ENCODE data around the gene SOX1. TPM values are rescaled to one million over a fixed set of nuclear protein-coding genes. Genes with fewer than 3 reads are reported as not detected.

The SOX1 gene
- total and polyA plus RNA-seq, 2 donors (not counting 1 experiment from before 2014, with no cell fraction given) = not detected

GRCh38 chr13:112118451-112119064, 51.6 kb downstream of the SOX1 start:
- no peak overlapping the region for H2AFZ ChIP-seq (ENCODE audit: insufficient read depth, low read depth, low read length, poor library complexity, severe bottlenecking)
- no peak for DNase-seq
- H3K36me3 ChIP-seq (replicated peaks in 1 of 2; ENCODE audit: control extremely low read depth in 1 of 2, control insufficient read depth in 1 of 2, extremely low read depth in 1 of 2, insufficient read depth in 2 of 2, low read length in 1 of 2) = no peaks in the 10 kb centered on the region
- no peaks in the 10 kb centered on the region for H3K9me3 Mint-ChIP-seq (ENCODE audit: insufficient read depth)
- no peaks in the 10 kb centered on the region for H4K20me1 ChIP-seq (ENCODE audit: control insufficient read depth, insufficient read depth, low read length, poor library complexity, severe bottlenecking)
- no peaks in the 10 kb centered on the region for H3K79me2 ChIP-seq (ENCODE audit: control insufficient read depth, insufficient read depth, low read length)
- H3K4me1 ChIP-seq (ENCODE audit: control insufficient read depth in 2 of 2, insufficient read depth in 2 of 2, low read length in 2 of 2) = no peaks in the 10 kb centered on the region
- no peak for TF ChIP-seq CTCF (IDR thresholded peaks at IDR 0.05)
- TF ChIP-seq EZH2 (IDR thresholded peaks at IDR 0.05; ENCODE audit: borderline replicate concordance, insufficient read depth, low read depth, low read length, poor library complexity, severe bottlenecking) = no peak
- H3K27me3 ChIP-seq (replicated peaks in 1 of 4; ENCODE audit: control extremely low read depth in 1 of 4, control insufficient read depth in 3 of 4, insufficient read depth in 4 of 4, low read length in 3 of 4) = no peaks in the 10 kb centered on the region
- no peak for ATAC-seq (ENCODE audit: low read depth)
- peaks cover 13% of the 10 kb centered on the region for H3K27me3 Mint-ChIP-seq
- H3K9me3 ChIP-seq (ENCODE audit: control extremely low read depth in 1 of 3, control insufficient read depth in 2 of 3, insufficient read depth in 1 of 3, low read length in 2 of 3) = peaks cover 0 to 16% (median 0%) of the 10 kb centered on the region in 3 donors
- intact Hi-C loops (cut with micrococcal nuclease) = no loop called here
- no peak overlapping the region for H3K4me3 ChIP-seq (ENCODE audit: control extremely low read depth in 1 of 5, extremely low read depth in 1 of 5, insufficient read depth in 1 of 5, low read depth in 2 of 5, low read length in 4 of 5)
- WGBS (ENCODE audit: insufficient coverage) = 82% methylated on average over 21 of the region's 23 CpGs
- no peaks in the 10 kb centered on the region for H3K4me1 Mint-ChIP-seq
- no peak overlapping the region for H3K4me3 Mint-ChIP-seq
- H3K27ac Mint-ChIP-seq = no peak overlapping the region
- CTCF ChIA-PET = no interaction called here
- H3K9ac ChIP-seq (ENCODE audit: low read length) = no peak overlapping the region
- POLR2A ChIA-PET = no interaction called here
- no peak overlapping the region for H3K27ac ChIP-seq (ENCODE audit: low read length in 2 of 2)
- no peak overlapping the region for H3K4me2 ChIP-seq (replicated peaks; ENCODE audit: low read depth, low read length, poor library complexity, severe bottlenecking)

GRCh38 chr13:112119192-112120030, 52.5 kb downstream of the SOX1 start:
- Histone ChIP-seq H4K20me1 (ENCODE audit: control insufficient read depth, insufficient read depth, low read length, poor library complexity, severe bottlenecking) (no peaks in the 10 kb centered on the region), H3K27me3 (replicated peaks in 1 of 4; ENCODE audit: control extremely low read depth in 1 of 4, control insufficient read depth in 3 of 4, insufficient read depth in 4 of 4, low read length in 3 of 4) (no peaks in the 10 kb centered on the region), H3K36me3 (replicated peaks in 1 of 2; ENCODE audit: control extremely low read depth in 1 of 2, control insufficient read depth in 1 of 2, extremely low read depth in 1 of 2, insufficient read depth in 2 of 2, low read length in 1 of 2) (no peaks in the 10 kb centered on the region), H3K4me2 (replicated peaks; ENCODE audit: low read depth, low read length, poor library complexity, severe bottlenecking) (no peak overlapping the region), H2AFZ (ENCODE audit: insufficient read depth, low read depth, low read length, poor library complexity, severe bottlenecking) (no peak overlapping the region), H3K4me3 (ENCODE audit: control extremely low read depth in 1 of 5, extremely low read depth in 1 of 5, insufficient read depth in 1 of 5, low read depth in 2 of 5, low read length in 4 of 5) (no peak overlapping the region), H3K4me1 (ENCODE audit: control insufficient read depth in 2 of 2, insufficient read depth in 2 of 2, low read length in 2 of 2) (no peaks in the 10 kb centered on the region), H3K79me2 (ENCODE audit: control insufficient read depth, insufficient read depth, low read length) (no peaks in the 10 kb centered on the region), H3K9ac (ENCODE audit: low read length) (no peak overlapping the region), H3K27ac (ENCODE audit: low read length in 2 of 2) (no peak overlapping the region), H3K9me3 (ENCODE audit: control extremely low read depth in 1 of 3, control insufficient read depth in 2 of 3, insufficient read depth in 1 of 3, low read length in 2 of 3) (peaks cover 0 to 13% (median 0%) of the 10 kb centered on the region in 3 donors)
- no peak overlapping the region for H3K4me3 Mint-ChIP-seq
- H3K27me3 Mint-ChIP-seq = peaks cover 11% of the 10 kb centered on the region
- POLR2A ChIA-PET = no interaction called here
- WGBS (ENCODE audit: insufficient coverage) = 89% methylated on average over 14 of the region's 14 CpGs
- intact Hi-C loops (cut with micrococcal nuclease) = no loop called here
- TF ChIP-seq EZH2 (IDR thresholded peaks at IDR 0.05; ENCODE audit: borderline replicate concordance, insufficient read depth, low read depth, low read length, poor library complexity, severe bottlenecking) = no peak
- TF ChIP-seq CTCF (IDR thresholded peaks at IDR 0.05) = no peak
- DNase-seq (no peak), ATAC-seq (ENCODE audit: low read depth) (no peak)
- no peaks in the 10 kb centered on the region for H3K9me3 Mint-ChIP-seq (ENCODE audit: insufficient read depth)
- H3K4me1 Mint-ChIP-seq = no peaks in the 10 kb centered on the region
- CTCF ChIA-PET = no interaction called here
- H3K27ac Mint-ChIP-seq = no peak overlapping the region

Measured in B cell (primary cell).